PFSK-1 (cell line): Measurements from ENCODE around the gene ADGRL3.

Experiments used
- FOXP2 ChIP-seq: optimal IDR thresholded peaks from 2 replicates; pipeline ENCODE3; 2011; ENCODE audit warnings: borderline replicate concordance, control low read depth, inconsistent platforms; ENCODE audit not compliant: insufficient read depth; ENCODE audit errors: extremely low read length, extremely low read depth
- POLR2AphosphoS5 ChIP-seq: IDR thresholded peaks from 2 replicates; pipeline ENCODE4 v1.6.1; 2012; ENCODE audit warnings: low read depth, mild to moderate bottlenecking, control low read depth, low read length, moderate library complexity
- SIN3A ChIP-seq: IDR thresholded peaks from 2 replicates; pipeline ENCODE4 v1.6.1; 2012; ENCODE audit warnings: mild to moderate bottlenecking, low read length, moderate library complexity, borderline replicate concordance; ENCODE audit not compliant: insufficient read depth
- TF ChIP-seq, protein P1 (sequence below), 2 experiments: IDR thresholded peaks; 2 replicates each; pipeline versions ENCODE4 v1.6.1 to v1.8.0; 2011 to 2012; ENCODE audit warnings: low read depth in 2 of 2, low read length in 2 of 2, control low read depth in 1 of 2, inconsistent platforms in 1 of 2, mild to moderate bottlenecking in 1 of 2, moderate library complexity in 1 of 2; ENCODE audit not compliant: insufficient read depth in 1 of 2

DNA sequence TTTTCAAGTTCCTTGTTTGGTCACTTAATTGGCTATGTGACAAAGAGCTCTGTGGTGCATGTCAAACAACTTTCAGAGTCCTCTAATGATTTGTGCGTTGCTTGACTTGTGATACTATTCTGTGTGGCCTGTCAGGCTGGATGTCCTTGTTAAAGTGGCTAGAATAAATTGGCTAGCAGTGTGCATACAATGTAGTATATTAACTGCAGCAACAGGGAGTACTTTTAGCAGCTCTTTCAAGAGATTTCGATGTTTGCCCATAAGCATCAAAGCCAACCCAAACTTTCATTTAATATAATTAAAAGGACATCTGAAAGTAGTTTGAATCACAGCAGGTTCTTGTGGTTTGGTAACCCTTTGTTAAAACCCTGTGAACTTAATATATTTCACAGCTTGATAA lies 718.9 kb downstream of the ADGRL3 start:
- TF ChIP-seq POLR2AphosphoS5 (no peak), FOXP2 (no peak), SIN3A (no peak)
- TF ChIP-seq, protein P1, sequence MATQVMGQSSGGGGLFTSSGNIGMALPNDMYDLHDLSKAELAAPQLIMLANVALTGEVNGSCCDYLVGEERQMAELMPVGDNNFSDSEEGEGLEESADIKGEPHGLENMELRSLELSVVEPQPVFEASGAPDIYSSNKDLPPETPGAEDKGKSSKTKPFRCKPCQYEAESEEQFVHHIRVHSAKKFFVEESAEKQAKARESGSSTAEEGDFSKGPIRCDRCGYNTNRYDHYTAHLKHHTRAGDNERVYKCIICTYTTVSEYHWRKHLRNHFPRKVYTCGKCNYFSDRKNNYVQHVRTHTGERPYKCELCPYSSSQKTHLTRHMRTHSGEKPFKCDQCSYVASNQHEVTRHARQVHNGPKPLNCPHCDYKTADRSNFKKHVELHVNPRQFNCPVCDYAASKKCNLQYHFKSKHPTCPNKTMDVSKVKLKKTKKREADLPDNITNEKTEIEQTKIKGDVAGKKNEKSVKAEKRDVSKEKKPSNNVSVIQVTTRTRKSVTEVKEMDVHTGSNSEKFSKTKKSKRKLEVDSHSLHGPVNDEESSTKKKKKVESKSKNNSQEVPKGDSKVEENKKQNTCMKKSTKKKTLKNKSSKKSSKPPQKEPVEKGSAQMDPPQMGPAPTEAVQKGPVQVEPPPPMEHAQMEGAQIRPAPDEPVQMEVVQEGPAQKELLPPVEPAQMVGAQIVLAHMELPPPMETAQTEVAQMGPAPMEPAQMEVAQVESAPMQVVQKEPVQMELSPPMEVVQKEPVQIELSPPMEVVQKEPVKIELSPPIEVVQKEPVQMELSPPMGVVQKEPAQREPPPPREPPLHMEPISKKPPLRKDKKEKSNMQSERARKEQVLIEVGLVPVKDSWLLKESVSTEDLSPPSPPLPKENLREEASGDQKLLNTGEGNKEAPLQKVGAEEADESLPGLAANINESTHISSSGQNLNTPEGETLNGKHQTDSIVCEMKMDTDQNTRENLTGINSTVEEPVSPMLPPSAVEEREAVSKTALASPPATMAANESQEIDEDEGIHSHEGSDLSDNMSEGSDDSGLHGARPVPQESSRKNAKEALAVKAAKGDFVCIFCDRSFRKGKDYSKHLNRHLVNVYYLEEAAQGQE (IDR thresholded peaks at IDR 0.05; ENCODE audit: insufficient read depth in 1 of 2, low read depth in 2 of 2, low read length in 2 of 2), result no peak
